ENCODE results near the gene FARP2.

- TF ChIP-seq CTCF (IDR thresholded peaks at IDR 0.05), result no peak
- no peak for TF ChIP-seq POLR2A (IDR thresholded peaks at IDR 0.05)
These were observed 163.6 kb downstream of the FARP2 start for GRCh38 chr2:241519669-241520068.
